ENCODE data around the gene HES2.

DNA sequence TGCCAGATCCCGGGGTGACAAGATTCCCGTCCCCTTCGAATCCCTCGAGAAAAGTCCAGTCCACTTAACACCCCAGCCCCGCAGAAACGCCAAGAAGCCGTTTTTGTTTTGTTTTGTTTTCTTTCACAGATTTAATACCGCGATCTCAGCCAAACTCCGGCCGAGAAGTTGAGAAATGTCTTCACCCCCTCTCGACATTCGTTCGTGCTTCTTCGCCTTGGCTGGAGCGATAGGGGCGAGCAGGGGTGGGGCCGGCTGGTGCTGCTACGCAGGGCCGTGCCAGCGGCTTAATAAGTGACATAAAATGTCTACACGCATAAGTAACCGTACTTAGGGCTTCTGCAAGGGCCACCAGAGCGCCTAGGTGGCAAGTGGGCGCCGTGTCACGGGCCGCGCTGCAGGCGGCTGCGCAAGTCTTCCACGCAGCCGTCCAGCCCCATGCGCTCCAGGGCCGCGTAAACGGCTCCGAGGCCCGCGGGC lies 41.4 kb upstream of the HES2 start:
- TF ChIP-seq, protein P1, sequence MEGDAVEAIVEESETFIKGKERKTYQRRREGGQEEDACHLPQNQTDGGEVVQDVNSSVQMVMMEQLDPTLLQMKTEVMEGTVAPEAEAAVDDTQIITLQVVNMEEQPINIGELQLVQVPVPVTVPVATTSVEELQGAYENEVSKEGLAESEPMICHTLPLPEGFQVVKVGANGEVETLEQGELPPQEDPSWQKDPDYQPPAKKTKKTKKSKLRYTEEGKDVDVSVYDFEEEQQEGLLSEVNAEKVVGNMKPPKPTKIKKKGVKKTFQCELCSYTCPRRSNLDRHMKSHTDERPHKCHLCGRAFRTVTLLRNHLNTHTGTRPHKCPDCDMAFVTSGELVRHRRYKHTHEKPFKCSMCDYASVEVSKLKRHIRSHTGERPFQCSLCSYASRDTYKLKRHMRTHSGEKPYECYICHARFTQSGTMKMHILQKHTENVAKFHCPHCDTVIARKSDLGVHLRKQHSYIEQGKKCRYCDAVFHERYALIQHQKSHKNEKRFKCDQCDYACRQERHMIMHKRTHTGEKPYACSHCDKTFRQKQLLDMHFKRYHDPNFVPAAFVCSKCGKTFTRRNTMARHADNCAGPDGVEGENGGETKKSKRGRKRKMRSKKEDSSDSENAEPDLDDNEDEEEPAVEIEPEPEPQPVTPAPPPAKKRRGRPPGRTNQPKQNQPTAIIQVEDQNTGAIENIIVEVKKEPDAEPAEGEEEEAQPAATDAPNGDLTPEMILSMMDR (IDR thresholded peaks at IDR 0.05; ENCODE audit: poor library complexity) = no peak
- TF ChIP-seq EZH2 (IDR thresholded peaks at IDR 0.05; ENCODE audit: borderline replicate concordance) (no peak), EZH2phosphoT487 (IDR thresholded peaks at IDR 0.05; ENCODE audit: low read depth, severe bottlenecking, unreplicated experiment) (no peak)
